Upper lobe of right lung (tissue), 1 donor: Measurements from ENCODE around the gene ZBTB8A. TPM values are rescaled to one million over a fixed set of nuclear protein-coding genes. Genes with fewer than 3 reads are reported as not detected.

Experiments
- ATAC-seq: fragments of 200-7000 bp; cut with Tn5 transposase; one replicate; pipeline ENCODE4 v1.9.1; 2020; ENCODE audit warnings: mild to moderate bottlenecking, moderate library complexity
- DNase-seq: peaks from one replicate; pipeline ENCODE4 v3.0.0-alpha.2; 2020
- H3K27ac ChIP-seq: fragments of 200-600 bp; one replicate; pipeline ENCODE4 v1.8.0; 2022
- H3K27me3 ChIP-seq: fragments of 200-600 bp; one replicate; pipeline ENCODE4 v1.8.0; 2022; ENCODE audit warnings: mild to moderate bottlenecking
- H3K36me3 ChIP-seq: fragments of 200-600 bp; one replicate; pipeline ENCODE4 v1.8.0; 2022
- H3K4me1 ChIP-seq: fragments of 200-600 bp; one replicate; pipeline ENCODE4 v1.8.0; 2022
- H3K4me3 ChIP-seq: fragments of 200-600 bp; one replicate; pipeline ENCODE4 v1.8.0; 2022; ENCODE audit warnings: mild to moderate bottlenecking
- H3K9me3 ChIP-seq: fragments of 200-600 bp; one replicate; pipeline ENCODE4 v1.8.0; 2022
- CTCF ChIP-seq: fragments of 200-600 bp; IDR thresholded peaks from one replicate; pipeline ENCODE4 v1.8.0; 2022; ENCODE audit warnings: antibody characterized with exemption
- intact Hi-C: fragments of 100-400 bp; cut with DNase I; formaldehyde crosslinking; loops from one replicate; pipeline ENCODE4 v1.11.0; 2022
- total RNA-seq: library from RNA; stranded (reverse); fragmentation: NEBNext Ultra II Directional; extraction: Animal tissue kit (Norgen Biotek cat#: 25700); gene quantifications from one replicate; pipeline ENCODE4 v1.2.1, GENCODE V29; 2021
- donor health status: DM: no; HTN: yes; CAD: no; lungs with severe emphysema.

Gene ZBTB8A
- total RNA-seq, 1 donor from 2014 or later: 9.7 TPM

DNA sequence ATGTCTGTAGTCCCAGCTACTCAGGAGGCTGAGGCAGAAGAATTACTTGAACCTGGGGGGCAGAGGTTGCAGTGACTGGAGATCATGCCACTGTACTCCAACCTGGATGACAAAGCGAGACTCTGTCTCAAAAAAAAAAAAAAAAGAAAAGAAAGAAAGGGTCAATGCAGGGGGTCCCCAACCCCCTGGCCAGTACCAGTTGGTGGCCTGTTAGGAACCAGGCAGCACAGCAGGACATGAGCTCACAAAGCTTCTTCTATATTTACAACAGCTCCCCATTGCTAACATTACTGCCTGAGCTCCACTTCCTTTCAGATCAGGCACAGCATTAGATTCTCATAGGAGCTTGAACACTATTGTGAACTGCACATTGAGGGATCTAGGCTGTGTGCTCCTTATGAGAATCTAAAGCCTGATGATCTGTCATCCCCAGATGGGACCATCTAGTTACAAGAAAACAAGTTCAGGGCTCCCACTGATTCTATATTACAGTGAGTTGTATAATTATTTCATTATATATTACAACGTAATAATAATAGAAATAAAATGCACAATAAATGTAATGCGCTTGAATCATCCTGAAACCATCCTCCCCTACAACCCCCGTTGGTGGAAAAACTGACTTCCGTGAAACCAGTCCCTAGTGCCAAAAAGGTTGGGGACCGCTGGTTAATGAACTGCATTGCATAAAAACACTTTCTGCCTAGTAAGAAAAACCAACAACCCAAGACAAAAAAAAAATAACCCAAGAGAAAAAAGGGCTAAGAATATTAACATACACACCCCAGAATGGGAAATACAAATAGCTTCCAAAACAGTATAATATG lies 108.3 kb downstream of the ZBTB8A start:
- no peak for ATAC-seq

DNA sequence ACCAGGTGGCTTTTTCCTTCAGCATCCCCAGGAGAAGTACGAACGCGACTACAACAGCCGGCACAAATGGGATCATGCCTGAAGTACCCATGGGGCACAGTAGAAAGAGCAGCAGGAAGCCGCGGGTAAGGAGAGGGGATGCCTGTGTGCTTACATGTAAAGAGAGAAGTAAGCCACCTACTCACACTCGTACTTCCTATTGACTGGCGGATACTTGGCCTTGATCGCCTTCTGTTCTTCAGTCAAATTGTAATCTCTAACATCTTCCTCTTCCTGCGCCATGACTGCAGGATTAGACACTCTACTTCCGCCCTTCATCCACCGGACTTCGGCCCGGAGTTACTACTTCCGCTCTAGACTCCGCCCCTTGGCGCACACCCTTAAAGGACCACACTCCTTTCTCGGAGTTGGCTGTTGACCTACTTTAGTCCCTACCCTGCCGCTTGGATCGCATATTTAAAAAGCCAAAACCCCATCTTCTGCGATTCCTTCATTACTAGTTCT lies 111.1 kb downstream of the ZBTB8A start, which contains the start of gene ZBTB8OS:
Gene ZBTB8OS (minus strand): TSS at position 303 of the 504 bp plus-strand sequence. CDS start 21 bp downstream, at position 282.
- TF ChIP-seq CTCF: no peak
- intact Hi-C loops: no loop called here
- ATAC-seq (peak; percentile 88), DNase-seq (peak; percentile 93)
- H3K4me1 ChIP-seq: peaks cover 38% of the 10 kb centered on the region
- no peaks in the 10 kb centered on the region for H3K9me3 ChIP-seq
- H3K36me3 ChIP-seq: peaks cover 26% of the 10 kb centered on the region
- no peaks in the 10 kb centered on the region for H3K27me3 ChIP-seq
- H3K27ac ChIP-seq: peak within 1 kb of the TSS; percentile 98
- H3K4me3 ChIP-seq: peak within 1 kb of the TSS; percentile 86

More for the DNA sequence above, 108.3 kb downstream of the ZBTB8A start:
- no peaks in the 10 kb centered on the region for H3K9me3 ChIP-seq
- H3K36me3 ChIP-seq: peaks cover 2% of the 10 kb centered on the region
- H3K27ac ChIP-seq: no peak overlapping the region
- H3K4me1 ChIP-seq: peaks cover 21% of the 10 kb centered on the region
- intact Hi-C loops: no loop called here
- H3K4me3 ChIP-seq: no peak overlapping the region
- H3K27me3 ChIP-seq: no peaks in the 10 kb centered on the region
- no peak for TF ChIP-seq CTCF
- DNase-seq: no peak

GRCh38 chr1:32650752-32651460 lies 111.7 kb downstream of the ZBTB8A start, which contains the start of gene RBBP4:
RBBP4 (plus strand) TSS chr1:32651208; CDS start chr1:32651307, 99 bp downstream.
- peak within 1 kb of the TSS; percentile 98 for H3K27ac ChIP-seq
- ATAC-seq (peak; percentile 97), DNase-seq (peak; percentile 99)
- H3K36me3 ChIP-seq: peaks cover 32% of the 10 kb centered on the region
- no peaks in the 10 kb centered on the region for H3K9me3 ChIP-seq
- peak within 1 kb of the TSS; percentile 86 for H3K4me3 ChIP-seq
- intact Hi-C loops: no loop called here
- H3K27me3 ChIP-seq: no peaks in the 10 kb centered on the region
- H3K4me1 ChIP-seq: peaks cover 38% of the 10 kb centered on the region
- no peak for TF ChIP-seq CTCF

- DNase-seq (no peak), ATAC-seq (peak; percentile 8)
- peaks cover 38% of the 10 kb centered on the region for H3K4me1 ChIP-seq
- H3K9me3 ChIP-seq: no peaks in the 10 kb centered on the region
- no peak for TF ChIP-seq CTCF
- peak overlapping the region; percentile 86 for H3K4me3 ChIP-seq
- H3K27me3 ChIP-seq: no peaks in the 10 kb centered on the region
- H3K27ac ChIP-seq: peak overlapping the region; percentile 98
- intact Hi-C loops: no loop called here
- peaks cover 39% of the 10 kb centered on the region for H3K36me3 ChIP-seq
Measured at GRCh38 chr1:32651461-32652073, 112.3 kb downstream of the ZBTB8A start.

- Histone ChIP-seq H3K9me3 (no peaks in the 10 kb centered on the region), H3K4me1 (peaks cover 38% of the 10 kb centered on the region), H3K36me3 (peaks cover 47% of the 10 kb centered on the region), H3K4me3 (peak overlapping the region; percentile 86), H3K27me3 (no peaks in the 10 kb centered on the region), H3K27ac (peak overlapping the region; percentile 98)
- no peak for ATAC-seq
- intact Hi-C loops: no loop called here
- DNase-seq: no peak
- TF ChIP-seq CTCF: no peak
Measured at GRCh38 chr1:32652244-32652962, 113.2 kb downstream of the ZBTB8A start.
